Testis (tissue), 2 donors: ENCODE data around the gene SDHA.
"Not testable (repeated sequence)": the region's sequence is repeated elsewhere in the genome, so short reads cannot be mapped to it uniquely, and the experiment has no call there.

Experiments used
- POLR2A ChIP-seq: fragments of 450-650 bp; IDR thresholded peaks from one replicate; pipeline ENCODE4 v1.6.1; 2017; ENCODE audit warnings: antibody characterized with exemption, mild to moderate bottlenecking, moderate library complexity
- TF ChIP-seq, protein P1 (sequence below), 3 experiments: fragments of 450-650 bp in 2 of 3; fragments of 200-600 bp in 1 of 3; sonication (generic) in 1 of 3; IDR thresholded peaks; one replicate each; pipeline ENCODE4 v1.5.1; 2016 to 2019; ENCODE audit warnings: antibody characterized with exemption in 3 of 3, mild to moderate bottlenecking in 2 of 3, moderate library complexity in 1 of 3

DNA sequence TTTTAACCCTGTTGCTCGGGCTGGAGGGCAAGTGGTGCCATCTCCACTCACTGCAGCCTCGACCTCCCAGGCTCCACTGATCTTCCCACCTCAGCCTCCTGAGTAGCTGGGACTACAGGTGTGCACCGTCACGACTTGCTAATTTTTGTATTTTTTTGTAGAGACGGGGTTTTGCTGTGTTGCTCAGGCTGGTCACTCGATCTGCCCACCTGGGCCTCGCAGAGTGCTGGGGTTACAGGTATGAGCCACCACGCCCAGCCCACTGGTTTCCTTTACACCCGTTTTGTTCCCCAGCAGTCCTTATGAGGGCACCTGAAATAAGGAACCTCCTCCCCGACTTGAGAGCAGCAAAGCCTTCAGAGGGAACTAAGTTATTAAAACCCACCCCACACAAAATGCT is 2.0 kb upstream of the SDHA start:
- TF ChIP-seq, protein P1, sequence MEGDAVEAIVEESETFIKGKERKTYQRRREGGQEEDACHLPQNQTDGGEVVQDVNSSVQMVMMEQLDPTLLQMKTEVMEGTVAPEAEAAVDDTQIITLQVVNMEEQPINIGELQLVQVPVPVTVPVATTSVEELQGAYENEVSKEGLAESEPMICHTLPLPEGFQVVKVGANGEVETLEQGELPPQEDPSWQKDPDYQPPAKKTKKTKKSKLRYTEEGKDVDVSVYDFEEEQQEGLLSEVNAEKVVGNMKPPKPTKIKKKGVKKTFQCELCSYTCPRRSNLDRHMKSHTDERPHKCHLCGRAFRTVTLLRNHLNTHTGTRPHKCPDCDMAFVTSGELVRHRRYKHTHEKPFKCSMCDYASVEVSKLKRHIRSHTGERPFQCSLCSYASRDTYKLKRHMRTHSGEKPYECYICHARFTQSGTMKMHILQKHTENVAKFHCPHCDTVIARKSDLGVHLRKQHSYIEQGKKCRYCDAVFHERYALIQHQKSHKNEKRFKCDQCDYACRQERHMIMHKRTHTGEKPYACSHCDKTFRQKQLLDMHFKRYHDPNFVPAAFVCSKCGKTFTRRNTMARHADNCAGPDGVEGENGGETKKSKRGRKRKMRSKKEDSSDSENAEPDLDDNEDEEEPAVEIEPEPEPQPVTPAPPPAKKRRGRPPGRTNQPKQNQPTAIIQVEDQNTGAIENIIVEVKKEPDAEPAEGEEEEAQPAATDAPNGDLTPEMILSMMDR (IDR thresholded peaks at IDR 0.05): not testable (repeated sequence)
- TF ChIP-seq POLR2A: not testable (repeated sequence)
